Body of pancreas (tissue), 4 donors: ENCODE data around the gene CRTC2.

Experiments
- POLR2A ChIP-seq, 3 donors: fragments of 450-650 bp; IDR thresholded peaks; one replicate each; pipeline ENCODE4 v1.6.1; 2016; ENCODE audit warnings: antibody characterized with exemption in 3 of 3, mild to moderate bottlenecking in 2 of 3
- TF ChIP-seq, protein P1 (sequence below), 7 experiments: fragments of 450-650 bp in 4 of 7; fragments of 200-600 bp in 3 of 7; sonication (generic) in 3 of 7; IDR thresholded peaks; one replicate each; pipeline ENCODE4 v1.5.1; 2016 to 2019; ENCODE audit warnings: antibody characterized with exemption in 7 of 7

GRCh38 chr1:153991806-153992205 is 33.4 kb upstream of the CRTC2 start:
- TF ChIP-seq, protein P1, sequence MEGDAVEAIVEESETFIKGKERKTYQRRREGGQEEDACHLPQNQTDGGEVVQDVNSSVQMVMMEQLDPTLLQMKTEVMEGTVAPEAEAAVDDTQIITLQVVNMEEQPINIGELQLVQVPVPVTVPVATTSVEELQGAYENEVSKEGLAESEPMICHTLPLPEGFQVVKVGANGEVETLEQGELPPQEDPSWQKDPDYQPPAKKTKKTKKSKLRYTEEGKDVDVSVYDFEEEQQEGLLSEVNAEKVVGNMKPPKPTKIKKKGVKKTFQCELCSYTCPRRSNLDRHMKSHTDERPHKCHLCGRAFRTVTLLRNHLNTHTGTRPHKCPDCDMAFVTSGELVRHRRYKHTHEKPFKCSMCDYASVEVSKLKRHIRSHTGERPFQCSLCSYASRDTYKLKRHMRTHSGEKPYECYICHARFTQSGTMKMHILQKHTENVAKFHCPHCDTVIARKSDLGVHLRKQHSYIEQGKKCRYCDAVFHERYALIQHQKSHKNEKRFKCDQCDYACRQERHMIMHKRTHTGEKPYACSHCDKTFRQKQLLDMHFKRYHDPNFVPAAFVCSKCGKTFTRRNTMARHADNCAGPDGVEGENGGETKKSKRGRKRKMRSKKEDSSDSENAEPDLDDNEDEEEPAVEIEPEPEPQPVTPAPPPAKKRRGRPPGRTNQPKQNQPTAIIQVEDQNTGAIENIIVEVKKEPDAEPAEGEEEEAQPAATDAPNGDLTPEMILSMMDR (IDR thresholded peaks at IDR 0.05) = no peak
- TF ChIP-seq POLR2A (IDR thresholded peaks at IDR 0.05) = no peak
